OCI-LY7 (cell line): ENCODE results near the gene MCOLN3.

Source experiments
- EZH2phosphoT487 ChIP-seq: fragments of 200-600 bp; sonication (generic); IDR thresholded peaks from 2 replicates; pipeline ENCODE4 v1.6.1; 2018; ENCODE audit warnings: low read depth, borderline replicate concordance, mild to moderate bottlenecking, mixed run types, antibody characterized with exemption, low read length, moderate library complexity, mixed read lengths
- TF ChIP-seq, protein P1 (sequence below): fragments of 200-600 bp; sonication (generic); conservative IDR thresholded peaks from 2 replicates; pipeline ENCODE4 v1.5.1; 2014; ENCODE audit warnings: mild to moderate bottlenecking, antibody characterized with exemption, low read length, moderate library complexity, mixed read lengths

DNA sequence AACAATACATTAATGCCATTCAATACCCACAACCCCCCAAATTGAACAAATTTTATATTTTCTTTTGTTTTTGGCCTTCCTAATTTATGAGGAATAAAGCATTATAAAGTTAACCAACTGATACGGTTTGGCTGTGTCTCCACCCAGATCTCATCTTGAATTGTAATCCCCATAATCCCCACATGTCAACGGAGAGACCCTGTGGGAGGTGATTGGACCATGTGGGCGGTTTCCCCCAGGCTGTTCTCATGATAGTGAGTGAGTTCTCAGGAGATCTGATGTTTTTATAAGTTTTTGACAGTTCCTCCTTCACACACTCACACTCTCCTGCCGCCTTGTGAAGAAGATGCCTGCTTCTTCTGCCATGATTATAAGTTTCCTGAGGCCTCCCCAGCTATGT lies 6.4 kb upstream of the MCOLN3 start:
- no peak for TF ChIP-seq EZH2phosphoT487
- TF ChIP-seq, protein P1, sequence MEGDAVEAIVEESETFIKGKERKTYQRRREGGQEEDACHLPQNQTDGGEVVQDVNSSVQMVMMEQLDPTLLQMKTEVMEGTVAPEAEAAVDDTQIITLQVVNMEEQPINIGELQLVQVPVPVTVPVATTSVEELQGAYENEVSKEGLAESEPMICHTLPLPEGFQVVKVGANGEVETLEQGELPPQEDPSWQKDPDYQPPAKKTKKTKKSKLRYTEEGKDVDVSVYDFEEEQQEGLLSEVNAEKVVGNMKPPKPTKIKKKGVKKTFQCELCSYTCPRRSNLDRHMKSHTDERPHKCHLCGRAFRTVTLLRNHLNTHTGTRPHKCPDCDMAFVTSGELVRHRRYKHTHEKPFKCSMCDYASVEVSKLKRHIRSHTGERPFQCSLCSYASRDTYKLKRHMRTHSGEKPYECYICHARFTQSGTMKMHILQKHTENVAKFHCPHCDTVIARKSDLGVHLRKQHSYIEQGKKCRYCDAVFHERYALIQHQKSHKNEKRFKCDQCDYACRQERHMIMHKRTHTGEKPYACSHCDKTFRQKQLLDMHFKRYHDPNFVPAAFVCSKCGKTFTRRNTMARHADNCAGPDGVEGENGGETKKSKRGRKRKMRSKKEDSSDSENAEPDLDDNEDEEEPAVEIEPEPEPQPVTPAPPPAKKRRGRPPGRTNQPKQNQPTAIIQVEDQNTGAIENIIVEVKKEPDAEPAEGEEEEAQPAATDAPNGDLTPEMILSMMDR = no peak
